Panc1 (cell line): ENCODE data around the gene MAGEF1. TPM values are rescaled to one million over a fixed set of nuclear protein-coding genes. Genes with fewer than 3 reads are reported as not detected.

Source experiments
- ATAC-seq: fragments of 200-7000 bp; cut with Tn5 transposase; 2 replicates; pipeline ENCODE4 v1.9.1; 2020; ENCODE audit warnings: mild to moderate bottlenecking, moderate library complexity
- BruUV-seq: library from RNA; stranded (reverse); fragments of 400-500 nt; replicated peaks from 2 replicates; lab custom pipeline; 2021; lab: Mats Ljungman, UMichigan
- CTCF ChIA-PET: fragments of 300-600 bp; sonication (Branson Sonifier 250); formaldehyde crosslinking; loops from one replicate; lab custom pipeline; 2022; ENCODE audit warnings: antibody characterized with exemption; lab: Charles Lee
- POLR2A ChIA-PET: fragments of 300-600 bp; sonication (Branson Sonifier 250); formaldehyde crosslinking; loops from one replicate; lab custom pipeline; 2022; ENCODE audit warnings: antibody characterized with exemption; lab: Charles Lee
- DNase-seq: peaks from one replicate; pipeline ENCODE4 v3.0.0-alpha.2; 2010; ENCODE audit warnings: low read depth, low spot score
- H3K27ac ChIP-seq: 2 replicates; pipeline ENCODE4 v1.5.1; 2011; ENCODE audit warnings: mild to moderate bottlenecking, low read length, inconsistent platforms
- H3K27me3 ChIP-seq: fragments of 200-500 bp; sonication (Bioruptor generic); 2 replicates; pipeline ENCODE4 v1.6.0; 2014; ENCODE audit warnings: low read length, inconsistent platforms; ENCODE audit not compliant: control insufficient read depth, insufficient read depth
- H3K36me3 ChIP-seq: fragments of 200-500 bp; sonication (Bioruptor generic); 2 replicates; pipeline ENCODE4 v1.5.1; 2014; ENCODE audit warnings: inconsistent platforms, mild to moderate bottlenecking, low read length, moderate library complexity; ENCODE audit not compliant: control insufficient read depth, insufficient read depth
- H3K4me1 ChIP-seq: 2 replicates; pipeline ENCODE4 v1.5.1; 2011; ENCODE audit warnings: inconsistent platforms, mild to moderate bottlenecking, low read length, moderate library complexity; ENCODE audit not compliant: control insufficient read depth, insufficient read depth
- H3K4me3 ChIP-seq, 2 experiments: 2 replicates each; pipeline ENCODE4 v1.5.1; 2011 to 2012; ENCODE audit warnings: low read depth in 2 of 2, low read length in 2 of 2, mild to moderate bottlenecking in 2 of 2, inconsistent platforms in 1 of 2, moderate library complexity in 1 of 2
- H3K9me3 ChIP-seq: fragments of 200-500 bp; sonication (Bioruptor generic); 2 replicates; pipeline ENCODE4 v1.5.1; 2014; ENCODE audit warnings: low read depth, mild to moderate bottlenecking, inconsistent platforms, low read length, moderate library complexity; ENCODE audit not compliant: control insufficient read depth, insufficient read depth
- CTCF ChIP-seq: fragments of 450-650 bp; IDR thresholded peaks from 2 replicates; pipeline ENCODE4 v1.5.1; 2017; ENCODE audit warnings: mild to moderate bottlenecking
- POLR2AphosphoS5 ChIP-seq: IDR thresholded peaks from 2 replicates; pipeline ENCODE4 v1.6.1; 2012; ENCODE audit warnings: mild to moderate bottlenecking, low read depth, low read length, moderate library complexity
- REST ChIP-seq, 2 experiments: IDR thresholded peaks; 2 replicates each; pipeline ENCODE4 v1.6.1; 2011 to 2012; ENCODE audit warnings: low read depth in 2 of 2, control low read depth in 1 of 2, low read length in 1 of 2, mild to moderate bottlenecking in 1 of 2, moderate library complexity in 1 of 2; ENCODE audit not compliant: insufficient read depth in 1 of 2
- SIN3A ChIP-seq: IDR thresholded peaks from 2 replicates; pipeline ENCODE4 v1.6.1; 2012; ENCODE audit warnings: low read depth, mild to moderate bottlenecking, low read length, moderate library complexity, borderline replicate concordance; ENCODE audit not compliant: insufficient read depth
- TCF7L2 ChIP-seq: IDR thresholded peaks from 2 replicates; pipeline ENCODE4 v1.6.1; 2011; ENCODE audit warnings: mild to moderate bottlenecking, low read depth, low read length, inconsistent platforms
- in situ Hi-C: cut with HindIII; loops from 2 replicates; pipeline ENCODE4 v1.10.0; 2016; ENCODE audit warnings: low sequenced_read_pairs, low pct_unique_long_range_greater_than_20kb
- intact Hi-C: fragments of 100-400 bp; cut with micrococcal nuclease; formaldehyde crosslinking; loops from one replicate; pipeline ENCODE4 v1.10.0; 2022; ENCODE audit not compliant: unreplicated experiment
- total RNA-seq: library from RNA; stranded (reverse); gene quantifications from one replicate; pipeline ENCODE4 v1.2.1, GENCODE V29; 2021; ENCODE audit not compliant: unreplicated experiment

MAGEF1 gene
- total RNA-seq, 1 experiment from 2014 or later: 27.7 TPM

- DNase-seq (no peak), ATAC-seq (no peak)
- H3K27me3 ChIP-seq: no peaks in the 10 kb centered on the region; the same call in 1 of the 2 replicates
- no peaks in the 10 kb centered on the region for H3K4me1 ChIP-seq
- TF ChIP-seq TCF7L2 (no peak), CTCF (no peak), SIN3A (no peak)
- CTCF ChIA-PET: interaction anchor here (0.6 to 1.3 kb wide), 2 partner anchors 28 to 179 kb away, joined by 3 to 4 read pairs; partner anchors contain the start of genes EPHB3 and MAGEF1
- H3K36me3 ChIP-seq: no peaks in the 10 kb centered on the region
- H3K4me3 ChIP-seq: no peak overlapping the region
- BruUV-seq: no TSS peak
- intact Hi-C loops: no loop called here
- POLR2A ChIA-PET: no interaction called here
- no peaks in the 10 kb centered on the region for H3K9me3 ChIP-seq
- H3K27ac ChIP-seq: no peak overlapping the region
- in situ Hi-C loops: no loop called here
Measured at GRCh38 chr3:184739594-184740505, 28.0 kb upstream of the MAGEF1 start.

GRCh38 chr3:184738982-184739381 lies 27.1 kb upstream of the MAGEF1 start:
- ATAC-seq (no peak), DNase-seq (no peak)
- Histone ChIP-seq H3K36me3 (no peaks in the 10 kb centered on the region), H3K9me3 (no peaks in the 10 kb centered on the region), H3K27ac (no peak overlapping the region), H3K27me3 (no peaks in the 10 kb centered on the region; the same call in 1 of the 2 replicates), H3K4me1 (no peaks in the 10 kb centered on the region), H3K4me3 (no peak overlapping the region)
- ChIA-PET CTCF (no interaction called here), POLR2A (no interaction called here)
- intact Hi-C loops (no loop called here), in situ Hi-C loops (no loop called here)
- TF ChIP-seq POLR2AphosphoS5 (no peak), CTCF (no peak), SIN3A (no peak), REST (IDR thresholded peaks at IDR 0.05; ENCODE audit: insufficient read depth in 1 of 2, low read depth in 2 of 2, low read length in 1 of 2) (no peak), TCF7L2 (no peak)
- no TSS peak for BruUV-seq
